ENCODE data around the gene GCK.

DNA sequence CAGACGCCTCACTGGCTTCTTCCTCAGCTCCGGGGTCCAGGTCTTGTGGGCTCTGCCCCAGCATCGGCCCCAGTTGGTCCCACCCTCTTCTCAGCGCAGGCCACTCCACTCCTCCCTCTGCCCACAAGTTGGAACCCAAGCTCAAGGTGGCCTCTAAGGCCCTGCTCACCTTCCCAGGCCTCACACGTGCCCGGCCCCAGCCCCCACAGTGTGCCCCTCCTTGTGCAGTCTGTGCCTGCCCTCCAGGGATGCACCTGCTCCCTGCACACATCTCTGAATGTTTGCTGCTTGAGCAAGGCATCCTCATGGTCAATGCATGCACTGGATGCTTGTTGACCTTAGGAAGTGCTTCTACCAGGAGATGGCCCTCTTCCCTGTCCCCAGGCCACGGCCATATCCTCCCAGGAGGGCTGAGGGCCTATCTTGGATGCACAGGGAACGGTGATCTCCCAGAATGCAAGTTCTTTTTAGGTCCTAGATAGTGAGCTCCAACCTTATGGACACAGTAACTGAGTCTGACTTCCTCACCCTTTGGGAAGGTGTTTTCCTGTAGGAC lies 92.8 kb downstream of the GCK start:
- TF ChIP-seq NFIC (IDR thresholded peaks at IDR 0.05; ENCODE audit: borderline replicate concordance): no peak
- TF ChIP-seq, protein P1, sequence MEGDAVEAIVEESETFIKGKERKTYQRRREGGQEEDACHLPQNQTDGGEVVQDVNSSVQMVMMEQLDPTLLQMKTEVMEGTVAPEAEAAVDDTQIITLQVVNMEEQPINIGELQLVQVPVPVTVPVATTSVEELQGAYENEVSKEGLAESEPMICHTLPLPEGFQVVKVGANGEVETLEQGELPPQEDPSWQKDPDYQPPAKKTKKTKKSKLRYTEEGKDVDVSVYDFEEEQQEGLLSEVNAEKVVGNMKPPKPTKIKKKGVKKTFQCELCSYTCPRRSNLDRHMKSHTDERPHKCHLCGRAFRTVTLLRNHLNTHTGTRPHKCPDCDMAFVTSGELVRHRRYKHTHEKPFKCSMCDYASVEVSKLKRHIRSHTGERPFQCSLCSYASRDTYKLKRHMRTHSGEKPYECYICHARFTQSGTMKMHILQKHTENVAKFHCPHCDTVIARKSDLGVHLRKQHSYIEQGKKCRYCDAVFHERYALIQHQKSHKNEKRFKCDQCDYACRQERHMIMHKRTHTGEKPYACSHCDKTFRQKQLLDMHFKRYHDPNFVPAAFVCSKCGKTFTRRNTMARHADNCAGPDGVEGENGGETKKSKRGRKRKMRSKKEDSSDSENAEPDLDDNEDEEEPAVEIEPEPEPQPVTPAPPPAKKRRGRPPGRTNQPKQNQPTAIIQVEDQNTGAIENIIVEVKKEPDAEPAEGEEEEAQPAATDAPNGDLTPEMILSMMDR (IDR thresholded peaks at IDR 0.05): no peak
- no peak for TF ChIP-seq YY1 (IDR thresholded peaks at IDR 0.05; ENCODE audit: low read depth)
- TF ChIP-seq, protein P2, sequence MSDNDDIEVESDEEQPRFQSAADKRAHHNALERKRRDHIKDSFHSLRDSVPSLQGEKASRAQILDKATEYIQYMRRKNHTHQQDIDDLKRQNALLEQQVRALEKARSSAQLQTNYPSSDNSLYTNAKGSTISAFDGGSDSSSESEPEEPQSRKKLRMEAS (IDR thresholded peaks at IDR 0.05; ENCODE audit: low read depth): no peak
- no peak for TF ChIP-seq SIN3A (IDR thresholded peaks at IDR 0.05; ENCODE audit: borderline replicate concordance, low read depth, low read length)
- TF ChIP-seq, protein P3, sequence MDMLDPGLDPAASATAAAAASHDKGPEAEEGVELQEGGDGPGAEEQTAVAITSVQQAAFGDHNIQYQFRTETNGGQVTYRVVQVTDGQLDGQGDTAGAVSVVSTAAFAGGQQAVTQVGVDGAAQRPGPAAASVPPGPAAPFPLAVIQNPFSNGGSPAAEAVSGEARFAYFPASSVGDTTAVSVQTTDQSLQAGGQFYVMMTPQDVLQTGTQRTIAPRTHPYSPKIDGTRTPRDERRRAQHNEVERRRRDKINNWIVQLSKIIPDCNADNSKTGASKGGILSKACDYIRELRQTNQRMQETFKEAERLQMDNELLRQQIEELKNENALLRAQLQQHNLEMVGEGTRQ (IDR thresholded peaks at IDR 0.05; ENCODE audit: borderline replicate concordance, low read depth, low read length): no peak
- TF ChIP-seq TCF12 (IDR thresholded peaks at IDR 0.05): no peak
- TF ChIP-seq REST (IDR thresholded peaks at IDR 0.05; ENCODE audit: low read depth, low read length): no peak
- TF ChIP-seq, protein P4, sequence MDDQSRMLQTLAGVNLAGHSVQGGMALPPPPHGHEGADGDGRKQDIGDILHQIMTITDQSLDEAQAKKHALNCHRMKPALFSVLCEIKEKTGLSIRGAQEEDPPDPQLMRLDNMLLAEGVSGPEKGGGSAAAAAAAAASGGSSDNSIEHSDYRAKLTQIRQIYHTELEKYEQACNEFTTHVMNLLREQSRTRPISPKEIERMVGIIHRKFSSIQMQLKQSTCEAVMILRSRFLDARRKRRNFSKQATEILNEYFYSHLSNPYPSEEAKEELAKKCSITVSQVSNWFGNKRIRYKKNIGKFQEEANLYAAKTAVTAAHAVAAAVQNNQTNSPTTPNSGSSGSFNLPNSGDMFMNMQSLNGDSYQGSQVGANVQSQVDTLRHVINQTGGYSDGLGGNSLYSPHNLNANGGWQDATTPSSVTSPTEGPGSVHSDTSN (IDR thresholded peaks at IDR 0.05): no peak
- no peak for TF ChIP-seq FOXJ3 (CRISPR knock-in tag; IDR thresholded peaks at IDR 0.05)
- no peak for TF ChIP-seq GABPA (IDR thresholded peaks at IDR 0.05; ENCODE audit: low read depth)

Data from SK-N-SH (cell line).